Dermis microvascular lymphatic vessel endothelial cell (primary cell): ENCODE results near the gene HHLA2. TPM values are rescaled to one million over a fixed set of nuclear protein-coding genes. Genes with fewer than 3 reads are reported as not detected.

Source experiments
- DNase-seq, 2 donors: peaks; one replicate each; pipeline versions ENCODE4 v3.0.0 to v3.0.0-alpha.2; 2010; ENCODE audit warnings: low read depth in 2 of 2
- total RNA-seq: library from RNA; depleted of rRNA; stranded (reverse); fragments of >200 nt; gene quantifications from 2 replicates; pipeline ENCODE4 v1.2.1, GENCODE V29; 2014

The HHLA2 gene
- total RNA-seq, 1 donor from 2014 or later, result not detected

DNA sequence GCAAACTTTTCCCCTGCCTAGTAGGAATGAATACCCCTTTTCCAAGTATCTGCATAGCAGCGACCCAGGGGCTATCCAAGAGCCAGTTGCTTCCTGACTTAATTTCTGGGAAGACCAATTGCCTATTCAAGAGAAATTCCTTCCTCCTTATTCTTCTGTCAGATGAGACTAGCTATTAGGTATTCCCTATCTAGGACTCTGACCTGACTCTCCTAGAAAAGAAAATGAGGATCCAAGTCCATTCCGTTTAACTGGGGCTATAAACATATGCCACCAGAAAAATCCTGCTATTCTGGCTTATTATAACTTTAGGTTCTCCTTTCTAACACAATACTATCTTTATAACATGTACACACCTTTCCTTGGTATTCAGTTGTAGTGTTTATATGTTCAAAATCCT is 1.7 kb downstream of the HHLA2 start:
- no peak for DNase-seq

GRCh38 chr3:108300103-108300849 is 3.9 kb downstream of the HHLA2 start:
- DNase-seq, result no peak

DNA sequence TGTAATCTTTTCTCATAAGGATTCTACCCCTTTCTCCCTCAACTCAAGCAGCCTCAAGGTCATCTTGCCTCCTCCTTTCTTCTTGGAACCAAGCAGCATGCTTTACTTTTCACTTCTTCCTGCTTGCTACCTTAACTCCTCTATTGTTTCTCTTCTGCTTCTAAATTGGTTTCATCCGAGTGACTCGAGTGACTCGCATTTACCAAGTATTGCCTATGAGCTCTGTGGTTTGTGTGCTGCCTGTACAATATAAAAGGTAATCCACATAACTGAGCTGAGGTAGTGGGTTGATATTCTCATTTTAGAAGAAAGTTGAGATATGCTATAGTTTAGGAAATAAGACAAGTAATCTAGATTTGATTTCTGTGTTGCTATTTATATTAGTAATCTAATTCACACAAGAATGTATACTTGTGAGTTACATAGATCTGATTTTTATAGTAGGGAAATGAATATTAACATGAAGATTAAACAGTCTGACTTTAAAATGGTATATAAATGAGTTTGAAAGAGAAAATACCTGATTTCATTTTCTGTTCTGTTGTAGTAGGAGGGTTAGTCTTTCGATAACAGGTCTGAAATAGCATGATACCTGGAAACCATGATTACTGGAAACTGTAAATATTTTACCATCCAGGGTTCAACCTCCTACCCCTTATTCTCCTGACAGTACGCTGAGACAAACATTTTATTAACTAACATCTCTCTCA is 5.5 kb downstream of the HHLA2 start:
- DNase-seq, result no peak

GRCh38 chr3:108302570-108302969 is 6.2 kb downstream of the HHLA2 start:
- DNase-seq, result no peak

DNA sequence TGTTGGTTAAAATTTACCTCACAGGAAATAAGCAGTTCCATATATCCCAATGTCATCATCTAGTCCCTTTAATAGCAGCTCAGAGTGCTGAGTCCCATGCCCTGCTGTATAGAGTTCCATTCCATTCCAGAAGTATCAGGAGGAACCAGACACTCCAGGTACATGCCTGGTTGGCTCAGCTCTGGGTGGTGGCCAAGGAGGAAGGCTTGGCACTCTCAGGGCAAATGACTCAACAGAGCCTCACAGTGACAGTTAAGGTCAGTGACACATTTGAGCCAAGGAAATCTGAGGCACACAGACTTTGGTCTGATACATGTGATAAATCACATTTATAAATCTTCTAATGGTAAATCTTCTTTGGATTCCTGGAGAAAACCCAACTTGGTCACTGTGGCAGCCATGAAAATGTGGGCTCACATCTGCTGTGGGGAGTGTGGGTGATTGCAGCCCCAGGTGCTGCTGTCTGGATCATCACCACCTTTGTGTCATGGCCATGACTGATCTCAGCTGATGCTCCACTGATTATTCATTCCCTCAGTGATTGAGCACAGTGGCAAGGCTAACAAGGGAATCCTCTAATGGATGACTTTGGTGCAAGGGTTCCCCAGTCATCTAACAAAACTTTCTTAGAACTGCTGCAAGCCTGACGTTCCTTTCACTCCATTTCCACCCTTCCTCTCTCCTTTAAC is 9.3 kb downstream of the HHLA2 start:
- DNase-seq, result no peak

GRCh38 chr3:108311797-108312196 is 15.4 kb downstream of the HHLA2 start:
- no peak for DNase-seq

DNA sequence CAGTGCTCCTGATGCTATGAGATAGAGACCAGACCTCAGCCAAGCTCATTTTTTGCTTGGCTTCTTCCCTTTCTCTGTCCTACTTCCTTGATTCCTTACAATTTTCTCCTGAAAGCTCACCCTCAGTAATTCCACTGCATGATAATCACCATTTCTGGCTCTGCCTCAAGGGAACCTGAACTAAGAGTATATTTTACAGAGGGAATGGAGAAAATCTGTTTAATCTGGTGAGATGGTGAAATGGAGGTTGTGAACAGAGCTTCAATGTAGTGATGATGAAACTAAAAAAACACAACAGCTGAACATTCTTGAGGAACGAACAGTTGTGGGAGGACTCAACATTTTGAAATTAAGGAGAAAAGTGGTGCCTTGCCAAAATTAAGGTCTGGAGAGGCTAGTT is 16.3 kb downstream of the HHLA2 start:
- no peak for DNase-seq

- no peak for DNase-seq
Observed at GRCh38 chr3:108315767-108316301, 19.5 kb downstream of the HHLA2 start.

DNA sequence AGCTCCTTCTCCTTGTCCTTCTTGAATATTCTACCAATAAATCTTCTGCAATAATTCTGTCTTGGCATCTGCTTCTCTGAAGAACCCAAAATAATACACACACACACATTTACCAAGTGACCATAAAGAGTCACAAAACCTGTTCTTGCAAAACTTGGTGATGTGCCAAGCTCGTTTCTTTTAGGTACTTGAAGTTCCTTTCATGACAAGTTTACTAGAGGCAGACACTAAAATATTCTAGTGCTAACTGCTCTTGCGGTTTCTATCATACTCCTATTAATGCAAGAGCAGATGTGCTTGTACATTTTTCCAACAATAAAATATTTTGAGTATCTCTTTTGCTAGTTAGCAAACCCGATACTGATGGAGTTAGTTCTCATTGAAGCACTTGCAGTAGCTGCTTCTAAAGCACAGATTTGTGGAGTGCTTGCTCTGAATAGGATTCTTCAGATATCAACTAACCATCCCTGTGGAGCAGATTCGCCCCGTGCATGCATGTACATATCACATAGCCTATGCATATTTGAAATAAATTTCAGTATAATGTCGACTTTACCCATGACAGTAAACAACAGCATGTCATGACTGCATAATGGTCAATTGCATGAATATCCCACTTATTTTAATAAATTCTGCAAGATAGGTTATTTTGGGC is 23.2 kb downstream of the HHLA2 start:
- no peak for DNase-seq

GRCh38 chr3:108320746-108321350 is 24.5 kb downstream of the HHLA2 start:
- DNase-seq, result no peak

- DNase-seq, result peak in 1 of 2 donors; percentile 11
Observed at GRCh38 chr3:108322352-108322751, 26.0 kb downstream of the HHLA2 start.

DNA sequence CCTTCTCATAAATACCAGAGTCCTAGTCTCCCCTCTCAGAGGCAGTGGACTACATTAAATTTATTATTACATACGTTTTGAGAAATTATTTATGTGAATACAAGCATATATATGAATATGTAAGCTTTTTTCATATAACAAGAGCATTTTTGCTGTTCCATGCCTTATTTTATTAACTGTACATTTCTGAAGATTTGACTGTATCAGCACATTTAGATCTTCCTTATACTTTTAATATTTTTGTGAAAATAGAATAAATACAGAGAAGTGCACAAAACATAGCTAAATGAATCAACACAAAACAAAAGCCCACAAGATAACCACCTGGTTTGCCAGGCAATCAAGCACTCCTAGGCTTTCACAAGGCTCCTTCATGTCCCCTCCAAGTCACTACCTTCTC is 27.8 kb downstream of the HHLA2 start:
- no peak for DNase-seq

- DNase-seq, result no peak
Observed at GRCh38 chr3:108327168-108327567, 30.8 kb downstream of the HHLA2 start.

DNA sequence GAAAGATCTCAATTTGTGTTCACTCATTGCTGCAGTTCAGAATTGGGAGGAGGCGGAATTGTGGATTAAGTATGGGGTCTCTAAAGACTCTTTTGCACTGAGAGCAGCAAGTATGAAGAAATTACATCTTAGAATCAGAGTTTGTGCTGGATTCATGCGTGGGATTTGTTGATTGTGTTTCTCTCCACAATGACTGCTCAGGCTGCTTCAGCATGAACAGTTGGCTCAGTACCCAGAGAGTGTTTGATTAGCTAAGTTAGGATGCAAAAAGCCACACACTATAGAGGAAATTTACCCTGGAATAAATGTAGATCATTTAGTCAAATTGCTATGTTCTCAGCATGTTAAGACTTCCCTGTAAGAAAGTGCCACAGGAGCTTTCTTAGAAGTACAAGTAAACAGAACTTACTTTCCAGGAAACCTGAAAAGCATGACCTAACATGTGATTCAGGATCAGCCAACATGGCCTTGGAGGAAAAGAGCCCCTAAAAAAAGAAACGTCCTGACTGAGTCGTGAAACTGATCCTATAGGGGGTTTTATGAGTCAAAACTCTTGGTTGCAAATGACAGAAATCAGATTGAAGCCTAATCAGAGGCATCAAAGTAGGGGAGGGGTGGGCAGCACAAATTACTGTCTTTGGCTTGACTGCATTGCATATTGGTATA is 32.6 kb downstream of the HHLA2 start:
- DNase-seq, result no peak

GRCh38 chr3:108329508-108329907 is 33.2 kb downstream of the HHLA2 start:
- no peak for DNase-seq

DNA sequence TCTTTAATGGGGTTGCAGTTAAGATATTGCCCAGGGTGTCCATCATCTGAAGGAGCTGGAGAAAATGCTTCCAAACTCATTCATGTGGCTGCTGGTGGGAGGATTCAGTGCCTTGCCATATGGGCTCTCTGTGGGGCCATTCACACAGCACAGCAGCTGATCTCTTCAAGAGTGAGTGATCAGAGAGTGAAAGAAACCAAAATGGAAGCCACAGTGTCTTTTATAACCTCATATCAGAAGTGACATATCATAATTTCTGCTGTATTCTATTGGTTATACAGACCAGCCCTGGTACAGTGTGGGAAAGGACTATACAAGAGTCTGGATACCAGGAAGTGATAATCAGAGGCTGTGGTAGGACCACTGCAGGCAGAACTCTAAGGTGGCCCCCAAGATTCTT is 33.6 kb downstream of the HHLA2 start:
- no peak for DNase-seq

DNA sequence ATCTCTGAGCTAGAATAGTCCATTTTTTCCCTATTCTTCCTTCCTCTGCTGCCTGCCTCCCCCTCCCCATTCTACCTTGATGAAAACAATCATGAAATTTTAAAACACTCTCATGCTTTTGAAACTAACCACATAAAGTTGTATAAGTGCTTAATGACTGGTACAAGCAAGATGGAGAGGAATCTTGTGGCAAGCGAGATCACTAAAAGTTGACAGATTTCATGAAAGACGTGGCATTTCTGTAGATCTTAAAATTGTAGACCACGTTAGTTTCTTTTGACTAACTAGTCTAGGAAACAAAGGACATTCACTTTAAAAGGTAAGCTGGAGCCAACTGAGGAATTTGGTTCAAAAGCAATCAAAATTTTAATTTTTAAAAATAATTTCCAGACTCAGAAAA is 35.4 kb downstream of the HHLA2 start:
- no peak for DNase-seq

DNA sequence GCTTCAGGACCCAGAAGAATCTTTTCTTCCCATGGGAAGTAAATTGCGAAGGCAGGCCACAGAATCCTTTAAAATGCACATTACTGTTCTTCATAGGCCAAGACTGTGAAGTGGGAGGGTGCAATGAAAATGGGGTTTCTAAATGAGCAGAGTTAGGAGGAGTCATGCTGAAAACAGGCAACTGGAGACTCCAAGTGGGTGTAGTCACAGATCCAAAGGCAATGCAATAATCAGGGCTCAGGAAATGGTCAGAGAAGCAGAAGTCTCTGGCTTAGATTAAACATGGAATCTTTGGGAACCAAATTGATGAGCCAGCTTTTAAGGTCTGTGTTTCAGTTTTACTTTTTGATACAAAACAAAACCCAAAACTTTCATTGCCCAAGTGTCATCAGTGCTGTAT is 37.6 kb downstream of the HHLA2 start:
- DNase-seq, result no peak

DNA sequence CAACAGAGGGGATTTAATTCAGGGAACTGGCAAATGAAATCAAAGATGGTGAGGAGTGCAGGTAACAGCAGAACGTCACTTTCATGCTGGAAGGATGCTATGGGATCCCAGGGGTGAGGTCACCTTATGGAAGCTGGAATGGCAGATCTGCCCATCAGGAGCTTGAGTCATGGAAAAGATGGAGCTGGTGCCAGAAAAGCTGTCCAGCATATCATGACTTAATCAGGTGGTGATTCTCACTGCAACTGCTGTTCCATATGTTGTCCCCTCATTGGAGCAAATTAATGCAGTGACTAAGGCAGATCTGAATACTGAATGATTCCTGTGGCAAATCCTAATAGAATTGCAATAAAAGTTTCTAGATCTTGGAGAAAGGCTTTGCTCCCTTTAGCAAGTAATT is 38.4 kb downstream of the HHLA2 start:
- no peak for DNase-seq

DNA sequence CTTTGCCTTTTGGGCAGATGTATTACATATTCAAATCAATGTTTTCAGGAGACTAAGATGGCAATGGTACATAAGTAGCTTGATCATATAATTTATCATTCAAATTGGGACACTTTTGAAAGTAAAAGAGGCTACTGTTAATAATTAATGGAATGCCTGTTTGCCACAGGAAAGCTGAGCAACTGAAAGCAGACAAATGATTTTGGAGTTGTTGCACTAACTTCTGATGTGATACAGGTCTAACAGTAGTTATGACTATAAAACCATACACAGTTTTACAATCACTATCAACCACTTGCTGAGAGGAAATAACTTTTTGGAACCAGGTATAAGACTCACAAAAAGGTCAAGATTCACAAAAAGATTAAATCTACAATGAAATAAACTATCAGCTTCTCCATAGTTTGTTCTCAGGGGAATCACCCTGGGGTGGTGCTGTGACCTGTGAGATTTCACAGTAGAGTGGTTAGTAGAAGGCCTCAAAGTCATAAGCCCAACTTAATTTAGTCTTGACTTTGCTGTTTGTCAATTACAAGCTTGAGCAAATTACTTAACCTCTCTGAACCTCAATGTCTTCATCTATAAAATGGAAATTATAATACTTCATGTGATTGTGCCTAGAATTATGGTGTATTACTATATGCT is 42.7 kb downstream of the HHLA2 start:
- no peak for DNase-seq
